Thyroid gland (tissue), 4 donors: ENCODE data around the gene FAM3D.

Experiments
- POLR2A ChIP-seq, 2 donors: fragments of 450-650 bp; IDR thresholded peaks; one replicate each; pipeline ENCODE4 v1.6.1; 2017; ENCODE audit warnings: antibody characterized with exemption in 2 of 2, mild to moderate bottlenecking in 2 of 2, moderate library complexity in 1 of 2
- TF ChIP-seq, protein P1 (sequence below), 6 experiments: fragments of 200-600 bp in 3 of 6; fragments of 450-650 bp in 3 of 6; sonication (generic) in 3 of 6; IDR thresholded peaks; one replicate each; pipeline ENCODE4 v1.5.1; 2016 to 2019; ENCODE audit warnings: antibody characterized with exemption in 6 of 6, mild to moderate bottlenecking in 2 of 6, inconsistent platforms in 1 of 6, moderate library complexity in 1 of 6

DNA sequence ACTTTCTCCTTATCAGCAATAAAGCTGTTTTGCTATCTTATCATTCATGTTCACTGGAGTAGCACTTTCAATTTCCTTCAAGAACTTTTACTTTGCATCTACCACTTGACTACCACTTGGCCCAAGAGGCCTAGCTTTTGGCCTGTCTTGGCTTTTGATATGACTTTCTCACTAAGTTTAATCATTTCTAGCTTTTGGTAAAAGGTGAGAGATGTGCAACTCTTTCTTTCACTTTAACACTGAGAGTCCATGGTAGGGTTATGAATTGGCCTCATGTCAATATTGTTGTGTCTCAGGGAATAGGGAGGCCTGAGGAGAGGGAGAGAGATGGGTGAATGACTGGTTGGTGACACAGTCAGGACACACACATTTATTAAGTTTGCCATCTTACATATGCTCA is 31.0 kb upstream of the FAM3D start:
- TF ChIP-seq POLR2A (IDR thresholded peaks at IDR 0.05), result no peak
- TF ChIP-seq, protein P1, sequence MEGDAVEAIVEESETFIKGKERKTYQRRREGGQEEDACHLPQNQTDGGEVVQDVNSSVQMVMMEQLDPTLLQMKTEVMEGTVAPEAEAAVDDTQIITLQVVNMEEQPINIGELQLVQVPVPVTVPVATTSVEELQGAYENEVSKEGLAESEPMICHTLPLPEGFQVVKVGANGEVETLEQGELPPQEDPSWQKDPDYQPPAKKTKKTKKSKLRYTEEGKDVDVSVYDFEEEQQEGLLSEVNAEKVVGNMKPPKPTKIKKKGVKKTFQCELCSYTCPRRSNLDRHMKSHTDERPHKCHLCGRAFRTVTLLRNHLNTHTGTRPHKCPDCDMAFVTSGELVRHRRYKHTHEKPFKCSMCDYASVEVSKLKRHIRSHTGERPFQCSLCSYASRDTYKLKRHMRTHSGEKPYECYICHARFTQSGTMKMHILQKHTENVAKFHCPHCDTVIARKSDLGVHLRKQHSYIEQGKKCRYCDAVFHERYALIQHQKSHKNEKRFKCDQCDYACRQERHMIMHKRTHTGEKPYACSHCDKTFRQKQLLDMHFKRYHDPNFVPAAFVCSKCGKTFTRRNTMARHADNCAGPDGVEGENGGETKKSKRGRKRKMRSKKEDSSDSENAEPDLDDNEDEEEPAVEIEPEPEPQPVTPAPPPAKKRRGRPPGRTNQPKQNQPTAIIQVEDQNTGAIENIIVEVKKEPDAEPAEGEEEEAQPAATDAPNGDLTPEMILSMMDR (IDR thresholded peaks at IDR 0.05), result no peak
